Stimulated activated CD4-positive, alpha-beta T cell treated with anti-CD3 and anti-CD28 coated beads, Interleukin-4, amount 100 ng/mL, for 4 hours (primary cell): ENCODE data around the gene NKX6-2.
"Not testable (repeated sequence)": the region's sequence is repeated elsewhere in the genome, so short reads cannot be mapped to it uniquely, and the experiment has no call there.

Source experiments
- DNase-seq, 2 experiments: peaks; one replicate each; pipeline ENCODE4 v3.0.0-alpha.2; 2020

The NKX6-2 gene

GRCh38 chr10:132812520-132812919, 26.6 kb upstream of the NKX6-2 start:
- DNase-seq: no peak

- no peak for DNase-seq
Measured at GRCh38 chr10:132811891-132812481, 26.0 kb upstream of the NKX6-2 start.

- no peak for DNase-seq
Measured at GRCh38 chr10:132810807-132811700, 25.1 kb upstream of the NKX6-2 start.

- no peak for DNase-seq
Measured at GRCh38 chr10:132810141-132810806, 24.3 kb upstream of the NKX6-2 start.

- no peak for DNase-seq
Measured at GRCh38 chr10:132809232-132810140, 23.5 kb upstream of the NKX6-2 start.

- no peak for DNase-seq
Measured at GRCh38 chr10:132808383-132809231, 22.7 kb upstream of the NKX6-2 start.

- no peak for DNase-seq
Measured at GRCh38 chr10:132807621-132808049, 21.7 kb upstream of the NKX6-2 start.

GRCh38 chr10:132806561-132807003, 20.6 kb upstream of the NKX6-2 start:
- DNase-seq: no peak

GRCh38 chr10:132806110-132806509, 20.2 kb upstream of the NKX6-2 start:
- no peak for DNase-seq

GRCh38 chr10:132805599-132805998, 19.7 kb upstream of the NKX6-2 start:
- no peak for DNase-seq

GRCh38 chr10:132804785-132805426, 19.0 kb upstream of the NKX6-2 start:
- no peak for DNase-seq

GRCh38 chr10:132804287-132804686, 18.3 kb upstream of the NKX6-2 start:
- DNase-seq: no peak

- DNase-seq: no peak
Measured at GRCh38 chr10:132803416-132804210, 17.7 kb upstream of the NKX6-2 start.

GRCh38 chr10:132802694-132803320, 16.9 kb upstream of the NKX6-2 start:
- no peak for DNase-seq

- DNase-seq: no peak
Measured at GRCh38 chr10:132802048-132802447, 16.1 kb upstream of the NKX6-2 start.

- DNase-seq: no peak
Measured at GRCh38 chr10:132799865-132800264, 13.9 kb upstream of the NKX6-2 start.

GRCh38 chr10:132798876-132799275, 12.9 kb upstream of the NKX6-2 start:
- no peak for DNase-seq

GRCh38 chr10:132798403-132798802, 12.5 kb upstream of the NKX6-2 start:
- DNase-seq: no peak

GRCh38 chr10:132797986-132798385, 12.0 kb upstream of the NKX6-2 start:
- not testable (repeated sequence) for DNase-seq

GRCh38 chr10:132796846-132797245, 10.9 kb upstream of the NKX6-2 start:
- no peak for DNase-seq
